ENCODE data around the gene PLCB1.

GRCh38 chr20:8642247-8642646, 510.2 kb downstream of the PLCB1 start:
- TF ChIP-seq CTCF (conservative IDR thresholded peaks at IDR 0.05; ENCODE audit: low read depth, low read length) (no peak), EZH2 (IDR thresholded peaks at IDR 0.05; ENCODE audit: low read length, unreplicated experiment) (no peak)

All from PC-3 (cell line).